ENCODE data around the gene MGA.

DNA sequence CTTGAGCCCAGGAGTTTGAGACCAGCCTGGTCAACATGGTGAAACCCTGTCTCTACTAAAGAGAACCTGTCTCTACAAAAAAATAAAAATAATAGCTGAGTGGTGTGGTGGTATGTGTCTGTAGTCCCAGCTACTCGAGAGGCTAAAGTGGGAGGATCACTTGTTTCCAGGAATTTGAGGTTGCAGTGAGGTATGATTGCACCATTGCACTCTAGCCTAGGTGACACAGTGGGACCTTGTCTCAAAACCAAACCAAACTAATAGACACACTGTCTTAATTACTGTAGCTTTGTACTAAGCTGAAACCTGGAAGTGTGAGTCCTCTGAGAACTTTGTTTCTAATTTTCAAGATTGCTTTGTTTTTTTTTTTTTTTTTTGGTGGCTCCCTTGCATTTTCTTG is 30.4 kb downstream of the MGA start:
- TF ChIP-seq, protein P1, sequence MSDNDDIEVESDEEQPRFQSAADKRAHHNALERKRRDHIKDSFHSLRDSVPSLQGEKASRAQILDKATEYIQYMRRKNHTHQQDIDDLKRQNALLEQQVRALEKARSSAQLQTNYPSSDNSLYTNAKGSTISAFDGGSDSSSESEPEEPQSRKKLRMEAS (IDR thresholded peaks at IDR 0.05) = no peak
- no peak for TF ChIP-seq POLR2A (IDR thresholded peaks at IDR 0.05; ENCODE audit: control extremely low read depth in 1 of 2, low read depth in 2 of 2, low read length in 2 of 2)
- no peak for TF ChIP-seq RXRA (IDR thresholded peaks at IDR 0.05; ENCODE audit: insufficient read depth, low read depth, low read length)
- no peak for TF ChIP-seq POLR2AphosphoS5 (IDR thresholded peaks at IDR 0.05; ENCODE audit: low read depth, low read length)
- TF ChIP-seq, protein P2, sequence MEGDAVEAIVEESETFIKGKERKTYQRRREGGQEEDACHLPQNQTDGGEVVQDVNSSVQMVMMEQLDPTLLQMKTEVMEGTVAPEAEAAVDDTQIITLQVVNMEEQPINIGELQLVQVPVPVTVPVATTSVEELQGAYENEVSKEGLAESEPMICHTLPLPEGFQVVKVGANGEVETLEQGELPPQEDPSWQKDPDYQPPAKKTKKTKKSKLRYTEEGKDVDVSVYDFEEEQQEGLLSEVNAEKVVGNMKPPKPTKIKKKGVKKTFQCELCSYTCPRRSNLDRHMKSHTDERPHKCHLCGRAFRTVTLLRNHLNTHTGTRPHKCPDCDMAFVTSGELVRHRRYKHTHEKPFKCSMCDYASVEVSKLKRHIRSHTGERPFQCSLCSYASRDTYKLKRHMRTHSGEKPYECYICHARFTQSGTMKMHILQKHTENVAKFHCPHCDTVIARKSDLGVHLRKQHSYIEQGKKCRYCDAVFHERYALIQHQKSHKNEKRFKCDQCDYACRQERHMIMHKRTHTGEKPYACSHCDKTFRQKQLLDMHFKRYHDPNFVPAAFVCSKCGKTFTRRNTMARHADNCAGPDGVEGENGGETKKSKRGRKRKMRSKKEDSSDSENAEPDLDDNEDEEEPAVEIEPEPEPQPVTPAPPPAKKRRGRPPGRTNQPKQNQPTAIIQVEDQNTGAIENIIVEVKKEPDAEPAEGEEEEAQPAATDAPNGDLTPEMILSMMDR (IDR thresholded peaks at IDR 0.05; ENCODE audit: control extremely low read depth in 1 of 3, insufficient read depth in 1 of 3, low read depth in 1 of 3, low read length in 3 of 3) = no peak
- TF ChIP-seq EZH2 (IDR thresholded peaks at IDR 0.05; ENCODE audit: low read depth, low read length, severe bottlenecking) = no peak
- no peak for TF ChIP-seq RFX5 (IDR thresholded peaks at IDR 0.05; ENCODE audit: borderline replicate concordance, low read depth, low read length)
- TF ChIP-seq BCL11A (IDR thresholded peaks at IDR 0.05; ENCODE audit: low read depth in 2 of 2, low read length in 2 of 2) = no peak
- no peak for TF ChIP-seq ZNF274 (IDR thresholded peaks at IDR 0.05; ENCODE audit: borderline replicate concordance, extremely low read depth, low read length)
- TF ChIP-seq BACH1 (IDR thresholded peaks at IDR 0.05; ENCODE audit: low read length) = no peak
- no peak for TF ChIP-seq JUN (IDR thresholded peaks at IDR 0.05; ENCODE audit: low read depth, low read length)
- no peak for TF ChIP-seq EP300 (IDR thresholded peaks at IDR 0.05; ENCODE audit: borderline replicate concordance in 1 of 2, low read depth in 2 of 2, low read length in 2 of 2)

Data from H1 (cell line).